ENCODE data around the gene SPOPL. TPM values are rescaled to one million over a fixed set of nuclear protein-coding genes. Genes with fewer than 3 reads are reported as not detected.

The SPOPL gene
- total and polyA plus RNA-seq, 9 of the 15 experiments (the other 6 are each of a cell fraction or from before 2014, with no cell fraction given): 0.53 to 6.1 (median 4.1) TPM

DNA sequence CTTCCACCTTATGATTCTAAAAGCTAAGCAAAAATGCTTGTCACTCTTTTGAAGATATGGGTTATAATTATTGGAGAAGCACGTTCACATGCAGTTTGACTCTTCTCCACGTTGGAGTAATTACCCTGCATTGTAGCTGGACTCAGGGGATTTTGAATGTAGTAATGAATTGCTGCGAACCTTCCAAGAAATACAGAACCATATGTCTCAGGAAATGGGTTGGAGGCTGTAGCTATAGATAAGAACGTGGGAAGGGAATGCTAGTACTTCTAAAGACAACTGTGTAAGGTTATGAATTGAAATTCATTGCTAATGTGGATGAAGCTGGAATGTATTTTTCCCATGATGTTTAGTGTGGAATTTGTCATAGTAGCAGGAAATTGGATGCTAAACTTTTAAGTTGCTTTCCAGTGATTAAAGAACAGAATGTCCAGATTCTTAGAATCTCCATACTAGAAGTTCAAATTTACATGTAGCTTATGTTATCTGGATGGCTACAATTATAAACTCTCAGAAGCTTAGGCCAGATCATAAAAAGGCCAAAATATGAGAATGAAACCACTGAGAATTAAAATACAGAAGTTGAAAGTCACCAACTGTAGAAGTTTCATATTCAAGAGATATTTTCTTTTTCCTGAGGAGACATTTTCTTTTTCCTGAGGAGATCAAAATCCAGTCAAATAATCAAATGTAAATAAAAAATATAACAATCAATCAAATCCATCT is 27.3 kb upstream of the SPOPL start (continued):
- TF ChIP-seq SRSF9 (IDR thresholded peaks at IDR 0.05; ENCODE audit: borderline replicate concordance, low read depth, low read length) (no peak), TRIM24 (IDR thresholded peaks at IDR 0.05) (peak; percentile 14 to 42; a peak in 1 of 4 replicates), CEBPB (tag; IDR thresholded peaks at IDR 0.05) (no peak), BRCA1 (IDR thresholded peaks at IDR 0.05) (no peak), BRCA1 (CRISPR knock-in tag; IDR thresholded peaks at IDR 0.05) (no peak), SAP30 (IDR thresholded peaks at IDR 0.05; ENCODE audit: borderline replicate concordance, insufficient read depth, low read depth, low read length, poor library complexity, severe bottlenecking) (no peak), CLOCK (CRISPR knock-in tag; IDR thresholded peaks at IDR 0.05; ENCODE audit: borderline replicate concordance) (no peak), TAL1 (IDR thresholded peaks at IDR 0.05) (peak; percentile 46; the same call in 1 of the 2 replicates), HMG20A (CRISPR knock-in tag; conservative IDR thresholded peaks at IDR 0.05) (no peak), FOXM1 (IDR thresholded peaks at IDR 0.05; ENCODE audit: low read depth) (0 out of 2 replicates have a peak, but pooled peaks have one; percentile 12), FOXM1 (CRISPR knock-in tag; IDR thresholded peaks at IDR 0.05; ENCODE audit: low read depth) (no peak), MAFF (IDR thresholded peaks at IDR 0.05; ENCODE audit: low read length) (no peak), NR1H2 (CRISPR knock-in tag; IDR thresholded peaks at IDR 0.05) (no peak), DPF2 (IDR thresholded peaks at IDR 0.05) (peak; percentile 61; the same call in 1 of the 2 replicates), TCF3 (CRISPR knock-in tag; IDR thresholded peaks at IDR 0.05) (peak; percentile 71), ARID1B (IDR thresholded peaks at IDR 0.05) (peak; percentile 84), NCOR1 (IDR thresholded peaks at IDR 0.05) (peak; percentile 52; the same call in 1 of the 2 replicates), SETDB1 (IDR thresholded peaks at IDR 0.05; ENCODE audit: low read length) (no peak), ZNF76 (CRISPR knock-in tag; IDR thresholded peaks at IDR 0.05; ENCODE audit: borderline replicate concordance) (no peak), MTA2 (IDR thresholded peaks at IDR 0.05; ENCODE audit: low read depth) (peak; percentile 33; the same call in 1 of the 2 replicates), MTA3 (IDR thresholded peaks at IDR 0.05; ENCODE audit: borderline replicate concordance) (peak; percentile 30; the same call in 1 of the 2 replicates), CBFA2T2 (conservative IDR thresholded peaks at IDR 0.05) (peak; percentile 59; the same call in 1 of the 2 replicates), GATA2 (CRISPR knock-in tag; IDR thresholded peaks at IDR 0.05) (no peak)
- TF ChIP-seq, protein P1, sequence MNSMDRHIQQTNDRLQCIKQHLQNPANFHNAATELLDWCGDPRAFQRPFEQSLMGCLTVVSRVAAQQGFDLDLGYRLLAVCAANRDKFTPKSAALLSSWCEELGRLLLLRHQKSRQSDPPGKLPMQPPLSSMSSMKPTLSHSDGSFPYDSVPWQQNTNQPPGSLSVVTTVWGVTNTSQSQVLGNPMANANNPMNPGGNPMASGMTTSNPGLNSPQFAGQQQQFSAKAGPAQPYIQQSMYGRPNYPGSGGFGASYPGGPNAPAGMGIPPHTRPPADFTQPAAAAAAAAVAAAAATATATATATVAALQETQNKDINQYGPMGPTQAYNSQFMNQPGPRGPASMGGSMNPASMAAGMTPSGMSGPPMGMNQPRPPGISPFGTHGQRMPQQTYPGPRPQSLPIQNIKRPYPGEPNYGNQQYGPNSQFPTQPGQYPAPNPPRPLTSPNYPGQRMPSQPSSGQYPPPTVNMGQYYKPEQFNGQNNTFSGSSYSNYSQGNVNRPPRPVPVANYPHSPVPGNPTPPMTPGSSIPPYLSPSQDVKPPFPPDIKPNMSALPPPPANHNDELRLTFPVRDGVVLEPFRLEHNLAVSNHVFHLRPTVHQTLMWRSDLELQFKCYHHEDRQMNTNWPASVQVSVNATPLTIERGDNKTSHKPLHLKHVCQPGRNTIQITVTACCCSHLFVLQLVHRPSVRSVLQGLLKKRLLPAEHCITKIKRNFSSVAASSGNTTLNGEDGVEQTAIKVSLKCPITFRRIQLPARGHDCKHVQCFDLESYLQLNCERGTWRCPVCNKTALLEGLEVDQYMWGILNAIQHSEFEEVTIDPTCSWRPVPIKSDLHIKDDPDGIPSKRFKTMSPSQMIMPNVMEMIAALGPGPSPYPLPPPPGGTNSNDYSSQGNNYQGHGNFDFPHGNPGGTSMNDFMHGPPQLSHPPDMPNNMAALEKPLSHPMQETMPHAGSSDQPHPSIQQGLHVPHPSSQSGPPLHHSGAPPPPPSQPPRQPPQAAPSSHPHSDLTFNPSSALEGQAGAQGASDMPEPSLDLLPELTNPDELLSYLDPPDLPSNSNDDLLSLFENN (IDR thresholded peaks at IDR 0.05; ENCODE audit: low read depth in 2 of 2, low read length in 2 of 2): no peak
